ENCODE results near the gene CPSF4L. TPM values are rescaled to one million over a fixed set of nuclear protein-coding genes. Genes with fewer than 3 reads are reported as not detected.

The CPSF4L gene
- total and polyA plus RNA-seq, 2 of the 13 experiments (the other 11 are each of a cell fraction or from before 2014, with no cell fraction given) = 0.73 to 1.6 TPM

- no peak for TF ChIP-seq KIAA2018 (CRISPR knock-in tag; IDR thresholded peaks at IDR 0.05; ENCODE audit: borderline replicate concordance)
- 0 out of 2 replicates have a peak, but pooled peaks have one; percentile 22 for TF ChIP-seq MTF2 (CRISPR knock-in tag; IDR thresholded peaks at IDR 0.05; ENCODE audit: borderline replicate concordance)
- no peak for TF ChIP-seq HMG20A (CRISPR knock-in tag; IDR thresholded peaks at IDR 0.05; ENCODE audit: borderline replicate concordance)
- TF ChIP-seq MXD4 (CRISPR knock-in tag; IDR thresholded peaks at IDR 0.05) = no peak
- peak; percentile 62 for TF ChIP-seq ZNF18 (CRISPR knock-in tag; IDR thresholded peaks at IDR 0.05; ENCODE audit: insufficient replicate concordance)
- TF ChIP-seq ZFP90 (CRISPR knock-in tag; IDR thresholded peaks at IDR 0.05; ENCODE audit: borderline replicate concordance) = no peak
- no peak; the same call in 1 of the 2 replicates for TF ChIP-seq NR2C2 (CRISPR knock-in tag; IDR thresholded peaks at IDR 0.05; ENCODE audit: borderline replicate concordance)
- TF ChIP-seq SNAPC4 (CRISPR knock-in tag; IDR thresholded peaks at IDR 0.05) = peak; percentile 77; the same call in 1 of the 2 replicates
- no peak for TF ChIP-seq ZBTB39 (CRISPR knock-in tag; IDR thresholded peaks at IDR 0.05)
Observed at GRCh38 chr17:73309727-73310596, 48.3 kb upstream of the CPSF4L start (continued).

All from HepG2 (cell line).